SKM-1 (cell line): ENCODE results near the gene CCDC74A.
"Not testable (repeated sequence)": the region's sequence is repeated elsewhere in the genome, so short reads cannot be mapped to it uniquely, and the experiment has no call there.

Experiments
- DNase-seq: peaks from one replicate; lab custom pipeline; 2025; ENCODE audit not compliant: unreplicated experiment; lab: John Stamatoyannopoulos, UW

The CCDC74A gene

DNA sequence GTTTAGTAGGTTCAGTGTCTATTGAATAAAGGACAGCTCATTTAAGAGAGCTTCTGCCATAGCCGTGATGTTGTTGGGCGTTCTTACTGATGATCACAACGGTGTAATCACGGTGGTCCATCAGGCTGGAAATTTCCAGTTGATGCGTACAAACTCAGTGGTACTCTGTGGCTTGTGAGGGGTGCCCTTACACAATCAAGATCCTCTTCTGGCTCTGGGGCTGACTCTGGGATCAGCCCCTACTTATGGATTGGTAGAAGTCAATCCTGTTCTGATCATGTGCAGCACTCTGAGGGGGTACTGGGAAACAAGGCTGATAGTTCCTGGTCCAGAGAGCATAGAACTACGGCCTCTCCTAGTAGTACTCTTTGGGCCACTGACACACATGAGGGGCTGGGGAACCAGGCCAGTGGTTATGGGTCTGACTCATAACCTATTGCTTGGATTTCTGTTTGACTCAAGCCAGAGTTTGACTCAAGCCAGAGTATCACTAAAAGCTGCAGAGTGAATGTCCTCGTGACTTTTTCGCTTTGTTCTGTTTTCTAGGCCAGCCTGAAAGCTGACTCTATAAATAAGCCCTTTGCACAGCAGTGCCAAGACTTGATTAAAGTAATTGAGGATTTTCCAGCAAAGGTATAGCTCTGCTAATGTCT, 29.2 kb upstream of the CCDC74A start:
- DNase-seq, result not testable (repeated sequence)

GRCh38 chr2:131503587-131503986, 24.1 kb upstream of the CCDC74A start:
- not testable (repeated sequence) for DNase-seq

DNA sequence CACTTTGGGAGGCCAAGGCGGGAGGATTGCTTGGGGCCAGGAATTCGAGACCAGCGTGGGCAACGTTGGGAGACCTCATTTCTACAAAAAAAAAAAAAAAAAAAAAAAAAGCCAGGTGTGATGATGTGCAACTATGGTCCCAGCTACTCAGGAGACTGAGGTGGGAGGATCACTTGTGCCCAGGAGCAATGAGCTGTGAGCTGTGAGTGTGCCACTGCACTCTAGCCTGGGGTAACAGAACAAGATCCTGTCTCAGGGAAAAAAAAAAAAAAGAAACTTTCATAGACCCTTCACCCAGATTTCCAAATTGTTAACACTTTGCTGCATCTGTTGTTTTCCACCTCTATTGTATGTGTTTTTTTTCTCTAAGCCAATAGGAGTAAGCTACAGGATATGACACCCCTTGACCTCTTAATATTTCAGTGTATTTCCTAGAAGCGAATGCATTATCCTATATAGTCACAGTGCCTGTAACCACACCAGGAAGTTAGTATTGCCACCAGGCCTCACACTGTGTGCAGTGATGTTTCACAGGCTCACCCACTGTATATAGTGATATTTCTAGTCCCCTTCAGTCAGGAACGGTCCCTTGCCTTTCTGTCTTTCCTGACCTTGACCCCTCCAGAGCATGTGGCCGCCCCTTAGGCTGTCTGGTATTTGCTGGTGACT, 23.5 kb upstream of the CCDC74A start:
- DNase-seq, result not testable (repeated sequence)

- DNase-seq, result no peak
Measured at GRCh38 chr2:131509615-131510014, 18.1 kb upstream of the CCDC74A start.

- not testable (repeated sequence) for DNase-seq
Measured at GRCh38 chr2:131511291-131511968, 16.3 kb upstream of the CCDC74A start.

DNA sequence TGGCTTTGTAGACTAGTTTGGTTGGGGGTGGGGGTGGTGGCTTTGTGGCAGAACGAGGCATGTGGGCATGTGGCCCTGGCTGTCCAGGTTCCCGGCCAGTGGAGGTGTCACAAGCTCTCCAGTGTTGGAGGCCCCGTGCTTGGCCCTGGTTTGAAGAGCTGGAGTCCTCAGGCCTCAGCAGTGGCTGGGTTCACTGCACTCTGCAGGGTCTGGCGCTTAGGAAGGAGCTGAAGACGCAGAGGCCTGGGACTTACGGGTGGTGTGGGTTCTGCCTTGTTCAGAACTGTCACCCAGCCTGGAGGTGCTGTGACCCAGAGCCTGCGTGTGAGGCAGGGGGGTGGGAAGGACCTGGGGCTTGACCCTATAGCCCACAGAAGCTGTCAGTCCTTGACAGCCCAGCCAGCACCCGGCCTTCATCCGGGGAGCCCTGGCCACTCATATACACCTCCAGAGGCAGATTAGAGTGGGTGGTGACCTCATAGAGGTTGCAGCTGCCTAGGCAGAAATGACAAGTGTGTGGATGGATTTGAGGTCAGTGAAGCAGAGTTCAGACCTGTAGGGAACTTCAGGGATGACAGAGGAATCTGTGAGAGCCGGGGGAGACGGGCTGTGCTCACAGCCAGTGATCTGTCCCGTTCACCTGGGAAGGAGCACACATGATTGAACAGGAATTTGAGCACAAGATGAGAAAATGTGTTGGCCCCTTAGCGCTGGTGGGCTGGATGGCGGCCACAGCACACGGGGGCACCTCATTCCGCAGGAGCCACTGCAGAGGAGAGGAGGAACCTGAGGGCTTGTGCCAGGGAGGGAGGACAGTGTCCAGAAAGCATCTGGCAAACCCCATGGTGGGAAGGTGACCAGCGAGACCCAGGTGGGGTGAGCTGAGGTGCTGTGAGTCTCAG, 15.5 kb upstream of the CCDC74A start:
- DNase-seq, result not testable (repeated sequence)

- DNase-seq, result not testable (repeated sequence)
Measured at GRCh38 chr2:131514408-131515166, 13.1 kb upstream of the CCDC74A start.

GRCh38 chr2:131515235-131515634, 12.5 kb upstream of the CCDC74A start:
- not testable (repeated sequence) for DNase-seq

DNA sequence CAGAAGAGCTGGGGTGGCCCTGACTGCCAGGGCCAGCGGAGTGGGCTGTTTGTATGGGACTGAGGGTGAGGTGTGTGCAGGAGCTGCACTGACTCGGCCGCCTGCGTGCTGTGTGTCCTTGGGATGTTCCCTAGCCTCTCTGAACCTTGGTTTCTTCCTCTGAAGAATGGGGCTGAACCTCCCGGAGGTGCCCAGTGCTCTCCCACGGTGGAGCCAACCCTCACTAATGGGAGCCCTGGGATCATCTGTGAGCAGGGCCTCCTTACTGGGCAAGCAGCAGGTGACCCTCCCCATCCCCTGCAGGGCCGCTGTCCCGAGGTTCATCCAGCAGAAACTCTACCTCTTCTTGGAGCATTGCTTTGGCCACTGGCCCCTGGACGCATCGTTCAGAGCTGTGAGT, 11.7 kb upstream of the CCDC74A start:
- no peak for DNase-seq

DNA sequence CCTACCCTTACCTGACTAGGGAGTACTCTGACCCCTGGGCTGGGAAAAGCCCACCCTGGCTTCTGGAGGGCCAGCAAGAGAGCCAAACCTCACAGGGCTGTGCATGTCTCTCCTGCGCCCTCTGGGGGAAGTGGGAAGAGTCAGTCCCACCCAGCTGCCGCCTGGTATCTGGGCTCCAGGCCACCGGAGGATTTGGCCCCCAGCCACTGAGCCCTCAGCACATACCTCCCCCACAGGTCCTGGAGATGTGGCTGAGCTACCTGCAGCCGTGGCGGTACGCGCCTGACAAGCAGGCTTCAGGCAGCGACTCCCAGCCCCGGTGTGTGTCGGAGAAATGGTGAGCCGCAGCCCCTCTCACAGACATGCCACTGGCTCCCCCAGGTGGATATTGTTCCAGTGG, 11.1 kb upstream of the CCDC74A start:
- not testable (repeated sequence) for DNase-seq

GRCh38 chr2:131517106-131517831, 10.4 kb upstream of the CCDC74A start:
- no peak for DNase-seq

DNA sequence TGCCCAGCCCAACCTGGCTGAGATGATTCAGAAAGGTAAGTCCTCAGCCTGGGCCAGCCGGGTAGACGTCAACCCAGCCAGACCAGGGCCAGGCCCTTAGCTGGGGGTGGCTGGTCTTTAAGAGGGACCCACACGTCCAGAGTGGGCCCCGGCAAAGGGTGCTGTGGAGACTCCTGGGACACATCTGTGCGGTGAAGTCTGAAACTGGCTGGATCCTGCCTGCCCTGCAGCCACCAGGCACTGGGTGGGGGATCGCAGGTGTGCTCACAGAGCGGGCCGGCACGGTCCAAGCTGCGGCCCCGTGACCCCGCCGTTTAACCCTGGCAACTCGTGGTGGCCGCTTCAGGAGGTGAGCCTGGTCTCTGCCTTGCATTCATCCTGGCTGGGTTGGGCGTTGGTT, 9.8 kb upstream of the CCDC74A start:
- not testable (repeated sequence) for DNase-seq

DNA sequence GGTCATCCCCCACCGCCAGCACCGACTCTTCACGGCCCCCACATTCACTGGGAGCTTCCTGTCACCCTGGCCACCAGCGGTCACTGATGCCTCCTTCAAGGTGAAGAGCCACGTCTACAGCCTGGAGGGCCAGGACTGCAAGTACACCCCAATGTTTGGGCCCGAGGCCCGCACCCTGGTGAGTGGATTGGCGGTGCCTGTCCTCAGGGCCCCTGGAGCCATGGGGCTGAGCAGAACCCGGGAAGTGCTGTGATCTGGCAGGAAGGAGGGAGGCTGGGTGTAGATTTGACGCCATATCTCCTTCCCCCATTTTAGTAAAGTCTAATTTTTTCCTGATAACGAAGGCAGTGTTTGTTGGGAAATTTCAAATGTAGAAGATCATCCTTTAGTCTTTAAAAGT, 9.2 kb upstream of the CCDC74A start:
- not testable (repeated sequence) for DNase-seq

DNA sequence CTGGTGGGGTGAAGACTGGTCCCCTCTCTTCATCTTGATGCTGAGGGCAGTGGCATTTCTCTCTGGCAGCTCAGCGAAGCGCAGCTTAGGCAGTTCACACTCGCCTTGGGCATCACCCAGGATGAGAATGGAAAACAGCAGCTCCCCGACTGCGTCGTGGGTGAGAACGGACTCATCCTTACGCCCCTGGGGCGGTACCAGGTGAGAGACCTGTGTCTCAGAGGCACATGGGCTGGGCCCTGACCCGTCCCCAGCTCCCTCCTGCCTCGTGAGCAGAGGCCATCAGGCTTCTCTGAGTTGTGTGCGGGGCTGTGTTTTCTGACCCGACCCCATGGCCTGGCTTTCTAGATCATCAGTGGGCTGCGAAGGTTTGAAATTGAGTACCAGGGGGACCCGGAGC, 8.2 kb upstream of the CCDC74A start:
- DNase-seq, result no peak

- not testable (repeated sequence) for DNase-seq
Measured at GRCh38 chr2:131519871-131520470, 7.7 kb upstream of the CCDC74A start.

DNA sequence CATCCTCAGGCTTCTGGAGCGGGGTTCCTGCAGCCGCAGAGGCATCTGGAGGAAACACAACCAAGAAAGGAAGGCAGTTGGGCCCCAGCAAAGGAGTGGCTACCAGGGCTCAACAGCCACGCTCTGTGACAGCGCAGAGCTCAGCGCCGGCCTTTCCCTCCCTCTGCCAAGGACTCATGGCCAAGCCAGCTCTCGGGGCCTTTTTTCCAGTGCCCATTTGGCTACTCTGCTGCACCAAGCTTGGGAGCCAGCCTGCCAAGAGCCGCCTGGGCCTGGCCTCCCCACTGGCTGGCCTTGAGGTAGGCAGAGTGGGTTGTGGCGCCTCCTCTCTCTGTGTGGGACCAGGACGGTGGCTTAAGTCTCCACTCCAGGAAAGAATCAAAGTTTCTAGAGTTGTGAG, 7.2 kb upstream of the CCDC74A start:
- no peak for DNase-seq

DNA sequence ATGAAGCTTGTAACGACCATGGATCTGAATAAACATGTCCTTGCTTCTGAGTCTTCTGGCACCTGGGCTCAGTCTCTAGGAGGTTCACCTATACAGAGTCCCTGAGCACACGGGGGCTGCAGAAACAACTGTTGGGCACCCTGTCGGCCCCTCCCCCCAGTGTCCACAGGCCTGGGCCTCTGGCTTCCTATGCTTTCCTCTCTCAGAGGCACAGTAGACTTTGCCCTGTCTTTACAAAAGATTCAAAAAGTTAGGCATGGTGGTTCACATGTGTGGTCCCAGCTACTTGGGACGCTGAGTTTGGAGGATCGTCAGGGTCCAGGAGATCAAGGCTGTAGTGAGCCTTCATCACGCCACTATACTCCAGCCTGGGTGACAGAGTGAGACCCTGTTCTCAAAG, 6.2 kb upstream of the CCDC74A start:
- DNase-seq, result not testable (repeated sequence)

DNA sequence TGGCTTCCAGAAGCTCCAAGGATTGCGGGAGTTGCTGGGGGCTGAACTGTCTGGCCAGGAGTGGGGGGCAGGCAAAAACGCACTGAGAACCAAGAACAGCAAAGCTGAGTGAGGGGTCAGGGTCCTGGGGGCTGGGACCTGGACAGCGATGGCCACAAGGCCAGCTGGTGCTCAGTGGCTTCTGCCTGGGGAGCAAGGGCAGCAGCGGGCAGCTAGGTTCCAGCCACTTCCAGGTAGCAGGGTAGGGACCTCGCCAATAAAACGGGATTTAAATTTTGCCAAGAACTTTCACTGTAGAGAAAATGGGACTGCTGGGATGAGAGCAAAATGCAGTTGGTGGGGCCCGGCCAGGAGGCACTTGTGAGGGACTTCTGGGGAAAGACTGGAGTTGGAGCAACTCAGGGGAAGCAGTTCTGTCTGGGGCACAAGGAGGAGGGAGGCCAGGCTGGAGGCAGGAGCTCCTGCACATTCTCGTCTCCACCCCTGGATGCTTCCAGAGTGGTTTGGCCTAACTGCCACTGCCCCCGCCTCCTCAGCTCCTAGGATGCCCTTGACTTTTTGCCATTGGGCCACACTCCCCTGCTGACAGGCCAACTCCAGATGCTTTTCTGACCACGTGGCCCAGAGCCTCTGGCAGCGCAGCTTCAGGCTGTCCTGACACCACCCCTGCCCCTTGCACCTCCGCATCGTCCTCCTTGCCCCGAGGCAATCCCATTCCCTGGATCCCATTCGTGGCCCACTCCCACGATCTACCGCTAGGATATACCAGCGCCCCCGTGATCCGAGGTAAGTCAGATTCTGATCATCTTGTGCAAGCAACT, 5.5 kb upstream of the CCDC74A start:
- DNase-seq, result no peak
